Panc1 (cell line): Measurements from ENCODE around the gene BRICD5. TPM values are rescaled to one million over a fixed set of nuclear protein-coding genes. Genes with fewer than 3 reads are reported as not detected.

ENCODE experiments used
- ATAC-seq: fragments of 200-7000 bp; cut with Tn5 transposase; 2 replicates; pipeline ENCODE4 v1.9.1; 2020; ENCODE audit warnings: mild to moderate bottlenecking, moderate library complexity
- BruUV-seq: library from RNA; stranded (reverse); fragments of 400-500 nt; replicated peaks from 2 replicates; lab custom pipeline; 2021; lab: Mats Ljungman, UMichigan
- CTCF ChIA-PET: fragments of 300-600 bp; sonication (Branson Sonifier 250); formaldehyde crosslinking; loops from one replicate; lab custom pipeline; 2022; ENCODE audit warnings: antibody characterized with exemption; lab: Charles Lee
- POLR2A ChIA-PET: fragments of 300-600 bp; sonication (Branson Sonifier 250); formaldehyde crosslinking; loops from one replicate; lab custom pipeline; 2022; ENCODE audit warnings: antibody characterized with exemption; lab: Charles Lee
- DNase-seq: peaks from one replicate; pipeline ENCODE4 v3.0.0-alpha.2; 2010; ENCODE audit warnings: low read depth, low spot score
- H3K27ac ChIP-seq: 2 replicates; pipeline ENCODE4 v1.5.1; 2011; ENCODE audit warnings: mild to moderate bottlenecking, low read length, inconsistent platforms
- H3K27me3 ChIP-seq: fragments of 200-500 bp; sonication (Bioruptor generic); 2 replicates; pipeline ENCODE4 v1.6.0; 2014; ENCODE audit warnings: low read length, inconsistent platforms; ENCODE audit not compliant: control insufficient read depth, insufficient read depth
- H3K36me3 ChIP-seq: fragments of 200-500 bp; sonication (Bioruptor generic); 2 replicates; pipeline ENCODE4 v1.5.1; 2014; ENCODE audit warnings: inconsistent platforms, mild to moderate bottlenecking, low read length, moderate library complexity; ENCODE audit not compliant: control insufficient read depth, insufficient read depth
- H3K4me1 ChIP-seq: 2 replicates; pipeline ENCODE4 v1.5.1; 2011; ENCODE audit warnings: inconsistent platforms, mild to moderate bottlenecking, low read length, moderate library complexity; ENCODE audit not compliant: control insufficient read depth, insufficient read depth
- H3K4me3 ChIP-seq, 2 experiments: 2 replicates each; pipeline ENCODE4 v1.5.1; 2011 to 2012; ENCODE audit warnings: low read depth in 2 of 2, low read length in 2 of 2, mild to moderate bottlenecking in 2 of 2, inconsistent platforms in 1 of 2, moderate library complexity in 1 of 2
- H3K9me3 ChIP-seq: fragments of 200-500 bp; sonication (Bioruptor generic); 2 replicates; pipeline ENCODE4 v1.5.1; 2014; ENCODE audit warnings: low read depth, mild to moderate bottlenecking, inconsistent platforms, low read length, moderate library complexity; ENCODE audit not compliant: control insufficient read depth, insufficient read depth
- POLR2AphosphoS5 ChIP-seq: IDR thresholded peaks from 2 replicates; pipeline ENCODE4 v1.6.1; 2012; ENCODE audit warnings: mild to moderate bottlenecking, low read depth, low read length, moderate library complexity
- SIN3A ChIP-seq: IDR thresholded peaks from 2 replicates; pipeline ENCODE4 v1.6.1; 2012; ENCODE audit warnings: low read depth, mild to moderate bottlenecking, low read length, moderate library complexity, borderline replicate concordance; ENCODE audit not compliant: insufficient read depth
- TCF7L2 ChIP-seq: IDR thresholded peaks from 2 replicates; pipeline ENCODE4 v1.6.1; 2011; ENCODE audit warnings: mild to moderate bottlenecking, low read depth, low read length, inconsistent platforms
- in situ Hi-C: cut with HindIII; loops from 2 replicates; pipeline ENCODE4 v1.10.0; 2016; ENCODE audit warnings: low sequenced_read_pairs, low pct_unique_long_range_greater_than_20kb
- intact Hi-C: fragments of 100-400 bp; cut with micrococcal nuclease; formaldehyde crosslinking; loops from one replicate; pipeline ENCODE4 v1.10.0; 2022; ENCODE audit not compliant: unreplicated experiment
- total RNA-seq: library from RNA; stranded (reverse); gene quantifications from one replicate; pipeline ENCODE4 v1.2.1, GENCODE V29; 2021; ENCODE audit not compliant: unreplicated experiment
- TF ChIP-seq, protein P1 (sequence below): fragments of 450-650 bp; IDR thresholded peaks from 2 replicates; pipeline ENCODE4 v1.5.1; 2017; ENCODE audit warnings: mild to moderate bottlenecking
- TF ChIP-seq, protein P2 (sequence below), 2 experiments: IDR thresholded peaks; 2 replicates each; pipeline ENCODE4 v1.6.1; 2011 to 2012; ENCODE audit warnings: low read depth in 2 of 2, control low read depth in 1 of 2, low read length in 1 of 2, mild to moderate bottlenecking in 1 of 2, moderate library complexity in 1 of 2; ENCODE audit not compliant: insufficient read depth in 1 of 2

Gene BRICD5
- total RNA-seq, 1 experiment from 2014 or later = 8.7 TPM

DNA sequence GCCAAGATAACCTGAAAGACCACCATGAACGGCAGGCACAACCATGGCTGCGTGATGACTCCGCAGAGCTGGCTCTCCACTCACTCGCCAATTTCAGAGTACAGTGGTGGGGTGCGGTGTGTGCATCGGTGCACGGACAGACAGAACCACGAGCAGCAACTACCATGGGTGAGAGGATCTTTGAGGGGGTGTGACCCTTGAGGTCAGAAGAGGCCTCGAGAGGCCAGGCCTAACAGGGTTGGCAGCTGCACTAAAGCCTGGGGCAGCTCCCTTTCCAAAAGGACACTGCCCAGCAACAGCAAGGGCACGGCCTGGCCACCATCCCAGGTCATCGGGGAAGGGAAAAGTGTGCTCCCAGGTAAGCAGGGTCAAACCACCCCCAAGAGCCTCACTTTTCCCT lies 42.6 kb upstream of the BRICD5 start:
- Histone ChIP-seq H3K36me3 (peaks cover 15% of the 10 kb centered on the region), H3K27me3 (no peaks in the 10 kb centered on the region), H3K9me3 (no peaks in the 10 kb centered on the region), H3K4me1 (peaks cover 22% of the 10 kb centered on the region), H3K4me3 (no peak overlapping the region), H3K27ac (no peak overlapping the region; the same call in 1 of the 2 replicates)
- CTCF ChIA-PET = no interaction called here
- no TSS peak for BruUV-seq
- DNase-seq (no peak), ATAC-seq (no peak)
- intact Hi-C loops (no loop called here), in situ Hi-C loops (no loop called here)
- POLR2A ChIA-PET = interaction anchor here (0.7 kb wide), 1 partner anchor 65 kb away, joined by 4 read pairs; no protein-coding TSS in a partner anchor
- TF ChIP-seq, protein P1, sequence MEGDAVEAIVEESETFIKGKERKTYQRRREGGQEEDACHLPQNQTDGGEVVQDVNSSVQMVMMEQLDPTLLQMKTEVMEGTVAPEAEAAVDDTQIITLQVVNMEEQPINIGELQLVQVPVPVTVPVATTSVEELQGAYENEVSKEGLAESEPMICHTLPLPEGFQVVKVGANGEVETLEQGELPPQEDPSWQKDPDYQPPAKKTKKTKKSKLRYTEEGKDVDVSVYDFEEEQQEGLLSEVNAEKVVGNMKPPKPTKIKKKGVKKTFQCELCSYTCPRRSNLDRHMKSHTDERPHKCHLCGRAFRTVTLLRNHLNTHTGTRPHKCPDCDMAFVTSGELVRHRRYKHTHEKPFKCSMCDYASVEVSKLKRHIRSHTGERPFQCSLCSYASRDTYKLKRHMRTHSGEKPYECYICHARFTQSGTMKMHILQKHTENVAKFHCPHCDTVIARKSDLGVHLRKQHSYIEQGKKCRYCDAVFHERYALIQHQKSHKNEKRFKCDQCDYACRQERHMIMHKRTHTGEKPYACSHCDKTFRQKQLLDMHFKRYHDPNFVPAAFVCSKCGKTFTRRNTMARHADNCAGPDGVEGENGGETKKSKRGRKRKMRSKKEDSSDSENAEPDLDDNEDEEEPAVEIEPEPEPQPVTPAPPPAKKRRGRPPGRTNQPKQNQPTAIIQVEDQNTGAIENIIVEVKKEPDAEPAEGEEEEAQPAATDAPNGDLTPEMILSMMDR = no peak
- no peak for TF ChIP-seq SIN3A

DNA sequence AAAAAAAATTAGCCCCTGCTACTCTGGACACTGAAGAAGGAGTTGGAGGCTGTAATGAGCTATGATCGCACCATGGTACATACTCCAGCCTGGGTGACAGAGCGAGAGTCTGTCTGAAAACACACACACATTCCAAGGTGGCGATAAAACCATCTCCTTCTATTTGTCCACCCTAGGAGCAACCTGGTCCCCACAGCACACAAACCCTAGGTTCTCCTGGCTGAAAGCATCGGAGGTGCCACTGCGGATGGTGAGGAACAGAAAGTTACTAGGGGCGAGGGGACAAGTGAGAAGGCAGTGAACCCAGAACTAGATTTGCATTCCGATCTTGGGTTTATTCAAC lies 42.1 kb upstream of the BRICD5 start:
- in situ Hi-C loops = no loop called here
- Histone ChIP-seq H3K4me1 (peaks cover 22% of the 10 kb centered on the region), H3K36me3 (peaks cover 10% of the 10 kb centered on the region; the same call in 1 of the 2 replicates), H3K27ac (0 out of 2 replicates have a peak overlapping the region, but pooled peaks have one; percentile 18), H3K4me3 (no peak overlapping the region), H3K9me3 (no peaks in the 10 kb centered on the region), H3K27me3 (no peaks in the 10 kb centered on the region)
- TF ChIP-seq TCF7L2 = no peak
- TF ChIP-seq, protein P1 = no peak
- no peak for TF ChIP-seq POLR2AphosphoS5
- TF ChIP-seq, protein P2, sequence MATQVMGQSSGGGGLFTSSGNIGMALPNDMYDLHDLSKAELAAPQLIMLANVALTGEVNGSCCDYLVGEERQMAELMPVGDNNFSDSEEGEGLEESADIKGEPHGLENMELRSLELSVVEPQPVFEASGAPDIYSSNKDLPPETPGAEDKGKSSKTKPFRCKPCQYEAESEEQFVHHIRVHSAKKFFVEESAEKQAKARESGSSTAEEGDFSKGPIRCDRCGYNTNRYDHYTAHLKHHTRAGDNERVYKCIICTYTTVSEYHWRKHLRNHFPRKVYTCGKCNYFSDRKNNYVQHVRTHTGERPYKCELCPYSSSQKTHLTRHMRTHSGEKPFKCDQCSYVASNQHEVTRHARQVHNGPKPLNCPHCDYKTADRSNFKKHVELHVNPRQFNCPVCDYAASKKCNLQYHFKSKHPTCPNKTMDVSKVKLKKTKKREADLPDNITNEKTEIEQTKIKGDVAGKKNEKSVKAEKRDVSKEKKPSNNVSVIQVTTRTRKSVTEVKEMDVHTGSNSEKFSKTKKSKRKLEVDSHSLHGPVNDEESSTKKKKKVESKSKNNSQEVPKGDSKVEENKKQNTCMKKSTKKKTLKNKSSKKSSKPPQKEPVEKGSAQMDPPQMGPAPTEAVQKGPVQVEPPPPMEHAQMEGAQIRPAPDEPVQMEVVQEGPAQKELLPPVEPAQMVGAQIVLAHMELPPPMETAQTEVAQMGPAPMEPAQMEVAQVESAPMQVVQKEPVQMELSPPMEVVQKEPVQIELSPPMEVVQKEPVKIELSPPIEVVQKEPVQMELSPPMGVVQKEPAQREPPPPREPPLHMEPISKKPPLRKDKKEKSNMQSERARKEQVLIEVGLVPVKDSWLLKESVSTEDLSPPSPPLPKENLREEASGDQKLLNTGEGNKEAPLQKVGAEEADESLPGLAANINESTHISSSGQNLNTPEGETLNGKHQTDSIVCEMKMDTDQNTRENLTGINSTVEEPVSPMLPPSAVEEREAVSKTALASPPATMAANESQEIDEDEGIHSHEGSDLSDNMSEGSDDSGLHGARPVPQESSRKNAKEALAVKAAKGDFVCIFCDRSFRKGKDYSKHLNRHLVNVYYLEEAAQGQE (IDR thresholded peaks at IDR 0.05; ENCODE audit: insufficient read depth in 1 of 2, low read depth in 2 of 2, low read length in 1 of 2) = no peak
- TF ChIP-seq SIN3A = no peak
- POLR2A ChIA-PET = interaction anchor here (0.5 kb wide), 1 partner anchor 11 kb away, joined by 5 read pairs; no protein-coding TSS in a partner anchor
- no peak for DNase-seq
- peak; percentile 19; the same call in 1 of the 2 replicates for ATAC-seq
- no TSS peak for BruUV-seq
- CTCF ChIA-PET = interaction anchor here (0.7 kb wide), 1 partner anchor 112 kb away, joined by 3 read pairs; no protein-coding TSS in a partner anchor
- intact Hi-C loops = no loop called here
